ENCODE results near the gene KCMF1. TPM values are rescaled to one million over a fixed set of nuclear protein-coding genes. Genes with fewer than 3 reads are reported as not detected.

Gene KCMF1
- total RNA-seq, 2 donors from 2014 or later = 7.9 to 30.4 TPM

GRCh38 chr2:85071096-85071495 is 100.1 kb downstream of the KCMF1 start:
- ATAC-seq (no peak), DNase-seq (no peak)
- Histone ChIP-seq H3K36me3 (replicated peaks in 1 of 2; ENCODE audit: insufficient read depth in 1 of 2, low read depth in 2 of 2) (no peaks in the 10 kb centered on the region), H3K9me3 (no peaks in the 10 kb centered on the region), H3K4me3 (no peak overlapping the region), H3K27ac (no peak overlapping the region), H3K4me1 (peaks cover 9% of the 10 kb centered on the region), H3K27me3 (no peaks in the 10 kb centered on the region)
- 75 to 86% methylated on average over 3 of the region's 3 CpGs for WGBS, 2 donors
- intact Hi-C loops (cut with DNase I) = no loop called here
- no peak for TF ChIP-seq POLR2A (IDR thresholded peaks at IDR 0.05)
- TF ChIP-seq CTCF (IDR thresholded peaks at IDR 0.05) = no peak

- WGBS, 2 donors = 62 to 66% methylated on average over 3 of the region's 3 CpGs
- ATAC-seq (no peak), DNase-seq (no peak)
- no peaks in the 10 kb centered on the region for H3K9me3 ChIP-seq
- H3K36me3 ChIP-seq (replicated peaks in 1 of 2; ENCODE audit: insufficient read depth in 1 of 2, low read depth in 2 of 2) = no peaks in the 10 kb centered on the region
- H3K27me3 ChIP-seq = no peaks in the 10 kb centered on the region
- H3K4me3 ChIP-seq = no peak overlapping the region
- H3K4me1 ChIP-seq = no peaks in the 10 kb centered on the region
- TF ChIP-seq CTCF (IDR thresholded peaks at IDR 0.05) (no peak), POLR2A (IDR thresholded peaks at IDR 0.05) (no peak)
- intact Hi-C loops (cut with DNase I) = no loop called here
- H3K27ac ChIP-seq = no peak overlapping the region
These were observed 102.1 kb downstream of the KCMF1 start for GRCh38 chr2:85073033-85073432.

- no peak for DNase-seq
- WGBS, 2 donors = 59 to 79% methylated on average over 9 of the region's 9 CpGs
- H3K4me1 ChIP-seq = no peaks in the 10 kb centered on the region
- TF ChIP-seq POLR2A (IDR thresholded peaks at IDR 0.05) (no peak), CTCF (IDR thresholded peaks at IDR 0.05) (no peak)
- no peak overlapping the region for H3K4me3 ChIP-seq
- H3K27ac ChIP-seq = no peak overlapping the region
- H3K9me3 ChIP-seq = peaks cover 0 to 2% (median 0%) of the 10 kb centered on the region in 3 donors
- ATAC-seq = no peak
- intact Hi-C loops (cut with DNase I) = no loop called here
- H3K27me3 ChIP-seq = no peaks in the 10 kb centered on the region
- no peaks in the 10 kb centered on the region for H3K36me3 ChIP-seq (replicated peaks in 1 of 2; ENCODE audit: insufficient read depth in 1 of 2, low read depth in 2 of 2)
These were observed 105.8 kb downstream of the KCMF1 start for GRCh38 chr2:85076618-85077274.

- 75 to 84% methylated on average over 4 to 5 of the region's 5 CpGs for WGBS, 2 donors
- intact Hi-C loops (cut with DNase I) = no loop called here
- TF ChIP-seq POLR2A (IDR thresholded peaks at IDR 0.05) = no peak
- TF ChIP-seq CTCF (IDR thresholded peaks at IDR 0.05) = no peak
- H3K9me3 ChIP-seq = peaks cover 0 to 3% (median 0%) of the 10 kb centered on the region in 3 donors
- DNase-seq = no peak
- no peaks in the 10 kb centered on the region for H3K27me3 ChIP-seq
- H3K27ac ChIP-seq = no peak overlapping the region
- H3K4me3 ChIP-seq = no peak overlapping the region
- no peak for ATAC-seq
- H3K36me3 ChIP-seq (replicated peaks in 1 of 2; ENCODE audit: insufficient read depth in 1 of 2, low read depth in 2 of 2) = no peaks in the 10 kb centered on the region
- no peaks in the 10 kb centered on the region for H3K4me1 ChIP-seq
These were observed 107.0 kb downstream of the KCMF1 start for GRCh38 chr2:85077859-85078419.

GRCh38 chr2:85078536-85078935 is 107.6 kb downstream of the KCMF1 start:
- Histone ChIP-seq H3K9me3 (peaks cover 0 to 3% (median 0%) of the 10 kb centered on the region in 3 donors), H3K4me1 (no peaks in the 10 kb centered on the region), H3K4me3 (no peak overlapping the region), H3K27ac (no peak overlapping the region), H3K36me3 (replicated peaks in 1 of 2; ENCODE audit: insufficient read depth in 1 of 2, low read depth in 2 of 2) (no peaks in the 10 kb centered on the region), H3K27me3 (no peaks in the 10 kb centered on the region)
- 84 to 86% methylated on average over 1 to 5 of the region's 5 CpGs for WGBS, 2 donors
- ATAC-seq (no peak), DNase-seq (no peak)
- TF ChIP-seq CTCF (IDR thresholded peaks at IDR 0.05) = no peak
- TF ChIP-seq POLR2A (IDR thresholded peaks at IDR 0.05) = no peak
- intact Hi-C loops (cut with DNase I) = no loop called here
